CD14-positive monocyte (primary cell): ENCODE results near the gene HIPK3. TPM values are rescaled to one million over a fixed set of nuclear protein-coding genes. Genes with fewer than 3 reads are reported as not detected.
A peak's percentile ranks its signal among the peaks of the same experiment; 100 is the strongest.

Source experiments
- DNase-seq, 3 donors: peaks; one replicate each; pipeline ENCODE4 v3.0.0-alpha.2; 2011 to 2022
- H2AFZ ChIP-seq: 2 replicates; pipeline ENCODE4 v1.6.0; 2012; ENCODE audit warnings: mild to moderate bottlenecking, low read depth, low read length, inconsistent platforms; ENCODE audit not compliant: insufficient read depth, poor library complexity, severe bottlenecking
- H3K27ac ChIP-seq, 2 donors: 1 replicate in 1 of 2; 2 replicates in 1 of 2; pipeline ENCODE4 v1.5.1; 2012 to 2013; ENCODE audit warnings: low read length in 2 of 2, control low read depth in 1 of 2, inconsistent platforms in 1 of 2, low read depth in 1 of 2, mild to moderate bottlenecking in 1 of 2
- H3K27me3 ChIP-seq, 2 donors: one replicate each; pipeline versions ENCODE4 v1.6.0 to v1.6.1; 2011 to 2013; ENCODE audit warnings: low read length in 2 of 2; ENCODE audit not compliant: control insufficient read depth in 2 of 2, insufficient read depth in 2 of 2
- H3K36me3 ChIP-seq, 2 donors: replicated peaks in 1 of 2; 1 replicate in 1 of 2; 2 replicates in 1 of 2; pipeline versions ENCODE4 v1.5.1 to v1.6.1; 2012 to 2013; ENCODE audit warnings: low read length in 2 of 2, control low read depth in 1 of 2, inconsistent platforms in 1 of 2, mild to moderate bottlenecking in 1 of 2; ENCODE audit not compliant: insufficient read depth in 2 of 2, control insufficient read depth in 1 of 2
- H3K4me1 ChIP-seq, 2 donors: 1 replicate in 1 of 2; 2 replicates in 1 of 2; pipeline versions ENCODE4 v1.5.1 to v1.6.1; 2012 to 2013; ENCODE audit warnings: low read length in 2 of 2, control low read depth in 1 of 2, inconsistent platforms in 1 of 2, mild to moderate bottlenecking in 1 of 2, moderate library complexity in 1 of 2; ENCODE audit not compliant: insufficient read depth in 2 of 2, control insufficient read depth in 1 of 2
- H3K4me2 ChIP-seq: replicated peaks from 2 replicates; pipeline ENCODE3; 2012; ENCODE audit warnings: low read length, moderate library complexity, mild to moderate bottlenecking; ENCODE audit not compliant: poor library complexity, severe bottlenecking; ENCODE audit errors: extremely low read depth
- H3K4me3 ChIP-seq, 3 experiments: fragments of 200-600 bp in 1 of 3; sonication (generic) in 1 of 3; replicated peaks in 1 of 3; 1 replicate in 2 of 3; 2 replicates in 1 of 3; pipeline ENCODE4 v1.5.1; 2011 to 2013; ENCODE audit warnings: low read length in 3 of 3, mild to moderate bottlenecking in 3 of 3, control low read depth in 2 of 3, low read depth in 2 of 3, inconsistent platforms in 1 of 3, moderate library complexity in 1 of 3
- H3K79me2 ChIP-seq: 2 replicates; pipeline ENCODE4 v1.6.0; 2012; ENCODE audit warnings: mild to moderate bottlenecking, control low read depth, inconsistent platforms, low read length, moderate library complexity; ENCODE audit not compliant: insufficient read depth
- H3K9ac ChIP-seq: 2 replicates; pipeline ENCODE4 v1.6.0; 2017; ENCODE audit warnings: low read length, mild to moderate bottlenecking; ENCODE audit not compliant: insufficient read depth, poor library complexity, severe bottlenecking
- H3K9me3 ChIP-seq, 2 donors: replicated peaks in 1 of 2; 1 replicate in 1 of 2; 2 replicates in 1 of 2; pipeline versions ENCODE4 v1.5.1 to v1.6.1; 2012 to 2013; ENCODE audit warnings: low read length in 2 of 2, control low read depth in 1 of 2; ENCODE audit not compliant: control insufficient read depth in 1 of 2, insufficient read depth in 1 of 2
- H4K20me1 ChIP-seq: 2 replicates; pipeline ENCODE4 v1.6.0; 2012; ENCODE audit warnings: mild to moderate bottlenecking, low read length, control low read depth, moderate library complexity; ENCODE audit not compliant: insufficient read depth
- H3K27ac Mint-ChIP-seq, 7 donors: one replicate each; pipeline ENCODE4 v1.8.0; 2020; ENCODE audit warnings: mild to moderate bottlenecking in 7 of 7, mixed read lengths in 7 of 7, moderate library complexity in 6 of 7, inconsistent platforms in 2 of 7
- H3K27me3 Mint-ChIP-seq, 3 donors: one replicate each; pipeline ENCODE4 v1.8.0; 2021 to 2022; ENCODE audit warnings: low read depth in 3 of 3, mild to moderate bottlenecking in 3 of 3, mixed read lengths in 3 of 3, moderate library complexity in 3 of 3, inconsistent platforms in 1 of 3
- H3K36me3 Mint-ChIP-seq, 2 donors: one replicate each; pipeline ENCODE4 v1.8.0; 2020; ENCODE audit warnings: mixed read lengths in 2 of 2, inconsistent platforms in 1 of 2, mild to moderate bottlenecking in 1 of 2
- H3K4me1 Mint-ChIP-seq: one replicate; pipeline ENCODE4 v1.8.0; 2020; ENCODE audit warnings: mild to moderate bottlenecking, mixed read lengths
- H3K4me3 Mint-ChIP-seq, 2 donors: one replicate each; pipeline ENCODE4 v1.8.0; 2020; ENCODE audit warnings: mild to moderate bottlenecking in 2 of 2, mixed read lengths in 2 of 2, moderate library complexity in 1 of 2
- H3K9me3 Mint-ChIP-seq, 7 donors: one replicate each; pipeline ENCODE4 v1.8.0; 2020 to 2022; ENCODE audit warnings: mixed read lengths in 7 of 7, mild to moderate bottlenecking in 6 of 7, moderate library complexity in 6 of 7, inconsistent platforms in 2 of 7
- WGBS: methylation state at CpG from one replicate; pipeline ENCODE4 v1.1.5; 2013; ENCODE audit warnings: missing lambda C conversion rate; ENCODE audit not compliant: insufficient coverage; 5-methylcytosine and 5-hydroxymethylcytosine counted together
- intact Hi-C, 2 donors: fragments of 100-400 bp; cut with micrococcal nuclease; formaldehyde crosslinking; loops; one replicate each; pipeline versions ENCODE4 v1.15.0 to v1.15.1; 2023
- polyA plus RNA-seq, 3 donors: library from polyadenylated mRNA; depleted of rRNA in 1 of 3; unstranded in 2 of 3; stranded (reverse) in 1 of 3; fragments of 300-500 nt in 2 of 3; fragments of >200 nt in 1 of 3; fragmentation: Illumina TruSeq in 2 of 3; gene quantifications; 1 replicate in 2 of 3; 2 replicates in 1 of 3; pipeline ENCODE4 v1.2.3, GENCODE V29; 2012 to 2021
- TF ChIP-seq, protein P1 (sequence below): fragments of 200-600 bp; IDR thresholded peaks from one replicate; pipeline ENCODE4 v1.8.0; 2022; ENCODE audit warnings: antibody characterized with exemption, mild to moderate bottlenecking

HIPK3 gene
- polyA plus RNA-seq, 3 donors, result 62.0 to 68.6 (median 63.5) TPM

DNA sequence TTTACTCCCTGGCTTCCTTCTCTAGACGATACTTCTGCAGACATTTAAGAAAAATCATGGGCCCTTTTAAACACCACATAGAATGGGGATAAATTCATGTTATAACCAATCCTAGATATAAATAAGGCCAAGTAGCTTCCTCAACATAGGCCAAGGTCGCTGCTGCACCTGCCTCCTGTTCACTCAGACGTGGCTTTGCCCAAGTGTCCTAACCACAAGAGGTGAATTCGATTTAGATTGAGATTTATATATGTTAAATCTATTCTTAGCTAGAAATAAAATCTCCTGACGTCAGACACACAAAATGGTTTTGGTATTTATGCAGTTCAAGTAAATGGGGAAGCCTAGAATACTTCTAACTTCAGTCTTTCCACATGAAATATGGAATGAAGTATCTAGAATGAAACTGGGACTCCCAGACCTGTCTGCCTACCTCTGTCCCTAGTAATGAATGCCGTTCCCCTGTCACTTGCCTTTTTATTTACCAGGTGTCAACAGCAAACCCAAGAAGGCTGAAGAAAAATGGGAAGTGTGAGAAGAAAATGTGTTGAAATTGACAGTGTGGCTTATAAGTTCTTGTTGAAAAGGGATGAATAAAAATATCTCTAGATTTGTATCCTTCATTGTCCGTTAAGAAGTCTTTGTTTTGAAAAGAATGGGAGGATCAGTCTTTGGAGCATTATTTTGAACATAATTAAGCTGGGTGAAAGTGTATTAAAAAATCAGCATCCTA, 131.8 kb downstream of the HIPK3 start:
- Mint-ChIP-seq H3K36me3 (no peaks in the 10 kb centered on the region), H3K9me3 (peaks cover 2 to 17% (median 15%) of the 10 kb centered on the region in 7 donors), H3K27ac (peak overlapping the region in 1 of 7 donors; percentile 66), H3K4me3 (no peak overlapping the region), H3K27me3 (peaks cover 0 to 5% (median 2%) of the 10 kb centered on the region in 3 donors), H3K4me1 (peaks cover 22% of the 10 kb centered on the region)
- intact Hi-C loops, result no loop called here
- no peak overlapping the region for H3K27ac ChIP-seq
- H3K4me3 ChIP-seq, result no peak overlapping the region
- H3K9me3 ChIP-seq, result peaks cover 4 to 10% of the 10 kb centered on the region in 2 donors
- TF ChIP-seq, protein P1, sequence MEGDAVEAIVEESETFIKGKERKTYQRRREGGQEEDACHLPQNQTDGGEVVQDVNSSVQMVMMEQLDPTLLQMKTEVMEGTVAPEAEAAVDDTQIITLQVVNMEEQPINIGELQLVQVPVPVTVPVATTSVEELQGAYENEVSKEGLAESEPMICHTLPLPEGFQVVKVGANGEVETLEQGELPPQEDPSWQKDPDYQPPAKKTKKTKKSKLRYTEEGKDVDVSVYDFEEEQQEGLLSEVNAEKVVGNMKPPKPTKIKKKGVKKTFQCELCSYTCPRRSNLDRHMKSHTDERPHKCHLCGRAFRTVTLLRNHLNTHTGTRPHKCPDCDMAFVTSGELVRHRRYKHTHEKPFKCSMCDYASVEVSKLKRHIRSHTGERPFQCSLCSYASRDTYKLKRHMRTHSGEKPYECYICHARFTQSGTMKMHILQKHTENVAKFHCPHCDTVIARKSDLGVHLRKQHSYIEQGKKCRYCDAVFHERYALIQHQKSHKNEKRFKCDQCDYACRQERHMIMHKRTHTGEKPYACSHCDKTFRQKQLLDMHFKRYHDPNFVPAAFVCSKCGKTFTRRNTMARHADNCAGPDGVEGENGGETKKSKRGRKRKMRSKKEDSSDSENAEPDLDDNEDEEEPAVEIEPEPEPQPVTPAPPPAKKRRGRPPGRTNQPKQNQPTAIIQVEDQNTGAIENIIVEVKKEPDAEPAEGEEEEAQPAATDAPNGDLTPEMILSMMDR, result no peak
- no peaks in the 10 kb centered on the region for H3K27me3 ChIP-seq
- no peaks in the 10 kb centered on the region for H3K79me2 ChIP-seq
- no peaks in the 10 kb centered on the region for H3K36me3 ChIP-seq
- DNase-seq, result no peak
- no peak overlapping the region for H3K4me2 ChIP-seq
- peaks cover 17 to 29% of the 10 kb centered on the region in 2 donors for H3K4me1 ChIP-seq
- H3K9ac ChIP-seq, result no peak overlapping the region
- H4K20me1 ChIP-seq, result no peaks in the 10 kb centered on the region
- WGBS, result no CpG with 5 or more reads among the region's 7 CpGs
- H2AFZ ChIP-seq, result no peak overlapping the region

DNA sequence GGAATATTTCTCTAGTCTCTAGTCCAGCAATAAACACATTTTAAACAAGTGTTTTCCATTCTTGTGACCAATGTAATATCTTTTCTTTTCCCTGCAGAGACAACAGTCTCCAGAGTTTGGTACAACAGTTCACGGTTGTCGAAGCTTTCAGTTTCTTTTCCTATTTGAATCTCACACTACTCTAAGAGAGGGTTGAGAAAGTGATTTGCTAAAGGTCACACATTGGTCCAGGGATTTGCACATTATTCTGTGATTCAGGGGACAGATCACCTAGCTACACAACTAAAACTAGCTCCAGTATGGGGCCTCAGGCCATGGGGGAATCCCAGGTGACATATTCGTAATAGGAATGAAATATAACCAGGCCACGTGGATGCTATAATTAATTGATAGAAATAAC, 132.5 kb downstream of the HIPK3 start:
- no peak overlapping the region for H3K4me3 ChIP-seq
- peaks cover 17 to 29% of the 10 kb centered on the region in 2 donors for H3K4me1 ChIP-seq
- H3K27ac Mint-ChIP-seq, result peak overlapping the region in 1 of 7 donors; percentile 5
- DNase-seq, result no peak
- no peak overlapping the region for H3K4me3 Mint-ChIP-seq
- WGBS, result no CpG with 5 or more reads among the region's 4 CpGs
- intact Hi-C loops, result no loop called here
- no peak overlapping the region for H2AFZ ChIP-seq
- peaks cover 22% of the 10 kb centered on the region for H3K4me1 Mint-ChIP-seq
- H3K9me3 ChIP-seq, result peaks cover 4 to 10% of the 10 kb centered on the region in 2 donors
- peaks cover 2 to 5% (median 3%) of the 10 kb centered on the region in 3 donors for H3K27me3 Mint-ChIP-seq
- TF ChIP-seq, protein P1, result no peak
- no peak overlapping the region for H3K4me2 ChIP-seq
- H3K9me3 Mint-ChIP-seq, result peaks cover 2 to 17% (median 15%) of the 10 kb centered on the region in 7 donors
- H3K27ac ChIP-seq, result no peak overlapping the region
- no peaks in the 10 kb centered on the region for H3K79me2 ChIP-seq
- no peaks in the 10 kb centered on the region for H3K36me3 Mint-ChIP-seq
- no peaks in the 10 kb centered on the region for H3K36me3 ChIP-seq
- H3K27me3 ChIP-seq, result no peaks in the 10 kb centered on the region
- H4K20me1 ChIP-seq, result no peaks in the 10 kb centered on the region
- no peak overlapping the region for H3K9ac ChIP-seq
